ENCODE results near the gene MIEN1. TPM values are rescaled to one million over a fixed set of nuclear protein-coding genes. Genes with fewer than 3 reads are reported as not detected.

The MIEN1 gene
- total RNA-seq, 4 donors from 2014 or later: 32.4 to 52.7 (median 46.4) TPM

DNA sequence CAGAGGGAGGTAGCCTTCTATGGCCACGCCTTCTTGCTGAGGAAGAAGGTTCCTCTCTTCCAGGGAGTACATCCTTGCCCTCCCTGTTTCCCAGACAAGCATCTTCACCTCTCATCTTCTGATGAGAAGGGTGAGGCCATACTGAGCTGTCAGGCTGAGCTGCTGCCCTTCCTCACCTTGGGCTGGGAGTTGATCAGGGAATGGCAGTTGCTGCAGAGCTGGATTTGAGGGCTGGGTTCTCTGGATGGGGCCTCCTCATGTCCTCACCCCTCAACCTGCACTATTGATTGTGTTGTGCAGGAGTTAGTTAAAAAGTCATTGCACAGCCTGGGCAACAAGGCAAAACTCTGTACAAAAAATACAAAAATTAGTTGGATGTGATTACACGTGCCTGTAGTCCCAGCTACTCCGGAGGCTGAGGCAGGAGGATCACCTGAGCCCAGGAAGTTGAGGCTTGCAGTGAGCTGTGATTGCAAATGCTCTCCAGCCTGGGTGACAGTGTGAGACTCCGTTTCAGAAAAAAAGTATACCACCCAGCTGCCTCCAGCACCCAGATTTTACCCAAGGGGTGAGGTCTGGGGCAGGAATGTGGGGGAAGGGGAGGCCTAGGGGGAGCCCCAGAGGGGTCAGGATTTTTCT lies 28.4 kb downstream of the MIEN1 start:
- TF ChIP-seq, protein P1, sequence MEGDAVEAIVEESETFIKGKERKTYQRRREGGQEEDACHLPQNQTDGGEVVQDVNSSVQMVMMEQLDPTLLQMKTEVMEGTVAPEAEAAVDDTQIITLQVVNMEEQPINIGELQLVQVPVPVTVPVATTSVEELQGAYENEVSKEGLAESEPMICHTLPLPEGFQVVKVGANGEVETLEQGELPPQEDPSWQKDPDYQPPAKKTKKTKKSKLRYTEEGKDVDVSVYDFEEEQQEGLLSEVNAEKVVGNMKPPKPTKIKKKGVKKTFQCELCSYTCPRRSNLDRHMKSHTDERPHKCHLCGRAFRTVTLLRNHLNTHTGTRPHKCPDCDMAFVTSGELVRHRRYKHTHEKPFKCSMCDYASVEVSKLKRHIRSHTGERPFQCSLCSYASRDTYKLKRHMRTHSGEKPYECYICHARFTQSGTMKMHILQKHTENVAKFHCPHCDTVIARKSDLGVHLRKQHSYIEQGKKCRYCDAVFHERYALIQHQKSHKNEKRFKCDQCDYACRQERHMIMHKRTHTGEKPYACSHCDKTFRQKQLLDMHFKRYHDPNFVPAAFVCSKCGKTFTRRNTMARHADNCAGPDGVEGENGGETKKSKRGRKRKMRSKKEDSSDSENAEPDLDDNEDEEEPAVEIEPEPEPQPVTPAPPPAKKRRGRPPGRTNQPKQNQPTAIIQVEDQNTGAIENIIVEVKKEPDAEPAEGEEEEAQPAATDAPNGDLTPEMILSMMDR (IDR thresholded peaks at IDR 0.05; ENCODE audit: low read depth): no peak

DNA sequence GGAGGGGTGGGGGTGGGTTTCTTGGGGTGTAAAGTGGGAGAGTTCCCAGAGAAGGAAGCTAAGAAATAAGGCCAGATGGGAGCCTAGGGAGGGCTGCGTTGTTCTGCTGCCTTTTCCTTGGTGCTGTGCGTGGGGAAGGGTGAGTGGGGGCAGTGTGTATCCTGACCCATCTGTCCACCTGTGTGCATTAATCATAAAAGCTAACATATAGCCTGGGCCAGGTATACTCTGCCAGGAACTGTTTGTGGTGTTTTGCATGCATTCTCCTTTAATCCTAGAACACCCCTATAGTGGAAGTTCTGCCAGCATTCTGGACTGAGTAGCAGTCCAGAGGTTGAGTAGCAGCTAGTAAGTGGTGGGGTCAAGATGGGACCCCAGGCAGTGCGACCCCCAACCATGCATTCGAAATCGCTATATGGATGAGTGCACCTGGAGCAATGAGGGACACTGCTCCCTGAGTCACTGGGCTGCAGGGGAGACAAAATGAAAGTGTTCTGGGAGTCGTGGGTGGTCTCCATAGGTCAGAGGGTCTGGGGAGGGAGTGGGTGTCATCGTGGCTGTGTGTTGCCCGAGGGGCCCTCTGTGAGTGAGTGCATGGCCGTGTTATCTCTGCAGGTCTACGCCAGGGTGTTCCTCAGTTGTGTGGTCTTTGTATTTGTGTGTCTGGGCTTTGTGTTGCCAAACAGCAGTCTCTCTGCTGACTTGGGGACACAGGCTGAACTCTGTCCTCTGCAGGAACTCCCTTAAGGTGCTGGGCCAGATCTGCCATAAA lies 29.1 kb downstream of the MIEN1 start:
- TF ChIP-seq, protein P1 (IDR thresholded peaks at IDR 0.05; ENCODE audit: low read depth): no peak

DNA sequence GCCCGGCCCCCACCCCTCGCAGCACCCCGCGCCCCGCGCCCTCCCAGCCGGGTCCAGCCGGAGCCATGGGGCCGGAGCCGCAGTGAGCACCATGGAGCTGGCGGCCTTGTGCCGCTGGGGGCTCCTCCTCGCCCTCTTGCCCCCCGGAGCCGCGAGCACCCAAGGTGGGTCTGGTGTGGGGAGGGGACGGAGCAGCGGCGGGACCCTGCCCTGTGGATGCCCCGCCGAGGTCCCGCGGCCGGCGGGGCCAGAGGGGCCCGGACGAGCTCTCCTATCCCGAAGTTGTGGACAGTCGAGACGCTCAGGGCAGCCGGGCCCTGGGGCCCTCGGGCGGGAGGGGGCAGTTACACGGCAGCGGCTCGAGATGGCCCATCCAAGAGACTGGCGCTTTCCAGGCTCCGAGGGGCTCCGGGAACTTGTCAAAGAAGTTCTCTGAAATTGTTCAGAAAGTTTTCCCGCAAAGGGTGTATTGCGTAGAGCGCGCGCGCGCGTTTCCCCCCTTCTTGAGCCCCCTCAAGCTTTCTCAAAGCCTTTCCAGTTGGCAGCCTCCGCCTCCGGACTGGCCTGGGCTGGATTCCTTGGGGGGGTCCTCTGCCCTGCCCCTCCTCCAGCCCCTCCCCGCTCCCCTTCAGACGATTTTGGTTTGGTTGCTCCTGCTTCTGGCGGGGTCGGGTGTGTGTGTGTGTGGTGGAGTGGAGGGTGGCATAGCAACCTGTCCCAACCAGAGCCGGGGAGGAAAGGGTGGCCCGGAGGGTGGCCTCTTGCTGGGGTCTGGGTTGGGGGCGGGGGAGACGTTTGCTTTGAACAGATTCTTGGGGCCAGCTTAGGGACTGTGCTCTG lies 30.0 kb downstream of the MIEN1 start:
- TF ChIP-seq, protein P1 (IDR thresholded peaks at IDR 0.05; ENCODE audit: low read depth): no peak

DNA sequence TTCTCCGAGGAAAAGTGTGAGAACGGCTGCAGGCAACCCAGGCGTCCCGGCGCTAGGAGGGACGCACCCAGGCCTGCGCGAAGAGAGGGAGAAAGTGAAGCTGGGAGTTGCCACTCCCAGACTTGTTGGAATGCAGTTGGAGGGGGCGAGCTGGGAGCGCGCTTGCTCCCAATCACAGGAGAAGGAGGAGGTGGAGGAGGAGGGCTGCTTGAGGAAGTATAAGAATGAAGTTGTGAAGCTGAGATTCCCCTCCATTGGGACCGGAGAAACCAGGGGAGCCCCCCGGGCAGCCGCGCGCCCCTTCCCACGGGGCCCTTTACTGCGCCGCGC lies 30.5 kb downstream of the MIEN1 start, which contains the start of gene ERBB2:
TSS of gene ERBB2 (plus strand) at position 247 of the 330 bp plus-strand sequence. CDS start 175 bp downstream, outside the sequence.
- TF ChIP-seq, protein P1 (IDR thresholded peaks at IDR 0.05; ENCODE audit: low read depth): no peak

DNA sequence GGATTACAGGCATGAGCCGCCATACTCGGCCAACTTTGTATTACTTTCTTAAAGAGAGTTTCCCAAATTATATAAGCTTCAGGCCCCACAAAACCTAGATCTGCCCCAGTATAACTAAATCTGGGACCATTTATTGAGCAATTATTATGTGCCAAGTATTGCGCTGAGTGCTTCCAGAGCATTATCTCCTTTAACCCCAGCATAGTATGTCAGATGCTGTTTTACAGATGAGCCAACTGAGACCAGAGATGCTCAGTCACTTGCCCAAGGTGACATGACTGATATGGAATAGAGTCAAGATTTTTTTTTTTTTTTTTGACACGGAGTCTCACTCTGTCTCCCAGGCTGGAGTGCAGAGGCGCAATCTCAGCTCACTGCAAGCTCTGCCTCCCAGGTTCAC lies 32.4 kb downstream of the MIEN1 start:
- TF ChIP-seq, protein P1 (IDR thresholded peaks at IDR 0.05; ENCODE audit: low read depth): no peak

DNA sequence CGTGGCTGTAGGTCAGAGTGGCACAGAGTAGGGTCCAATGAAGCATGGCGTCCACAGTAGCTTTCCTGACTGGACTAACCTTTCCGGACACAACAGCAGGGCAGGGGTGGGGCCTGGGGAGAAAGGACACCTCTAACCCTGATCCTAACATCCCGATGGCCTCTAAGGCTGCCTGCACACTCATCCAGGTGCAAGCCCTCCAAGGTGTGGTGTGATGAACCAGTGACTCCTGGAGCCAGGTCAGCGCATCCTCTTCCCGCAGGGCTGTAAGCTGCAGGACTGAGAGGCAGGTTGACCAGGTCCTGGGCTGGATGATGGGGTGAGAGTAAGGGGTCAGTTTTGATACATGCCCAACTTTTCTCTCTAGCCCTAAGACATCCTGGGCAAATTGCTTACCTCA lies 33.6 kb downstream of the MIEN1 start:
- TF ChIP-seq, protein P1 (IDR thresholded peaks at IDR 0.05; ENCODE audit: low read depth): no peak

DNA sequence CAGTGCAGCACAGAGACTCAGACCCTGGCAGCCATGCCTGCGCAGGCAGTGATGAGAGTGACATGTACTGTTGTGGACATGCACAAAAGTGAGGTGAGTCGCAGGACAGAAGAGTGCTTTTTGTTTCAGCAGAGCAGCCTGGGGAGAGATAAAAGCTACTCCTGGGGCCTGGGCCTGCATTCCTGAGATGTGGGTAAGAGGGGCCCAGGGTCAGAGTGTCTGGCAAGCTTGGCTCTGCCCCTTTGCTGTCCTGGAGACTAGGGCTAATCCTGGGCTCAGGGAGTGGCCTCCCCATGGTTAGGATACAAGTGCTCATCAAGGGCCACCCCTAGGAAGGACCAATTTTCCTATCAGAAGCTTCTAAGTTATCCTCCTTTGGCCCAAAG lies 35.2 kb downstream of the MIEN1 start:
- TF ChIP-seq, protein P1 (IDR thresholded peaks at IDR 0.05; ENCODE audit: low read depth): no peak
